Activated gamma-delta T cell treated with anti-CD3 and anti-CD28 coated beads, Interleukin-2, amount 50 U/mL, for 16 hours (primary cell): ENCODE measurements around the gene RAP2C.

ENCODE experiments used
- DNase-seq: peaks from one replicate; pipeline ENCODE4 v3.0.0-alpha.2; 2020; ENCODE audit warnings: low read depth

Gene RAP2C

DNA sequence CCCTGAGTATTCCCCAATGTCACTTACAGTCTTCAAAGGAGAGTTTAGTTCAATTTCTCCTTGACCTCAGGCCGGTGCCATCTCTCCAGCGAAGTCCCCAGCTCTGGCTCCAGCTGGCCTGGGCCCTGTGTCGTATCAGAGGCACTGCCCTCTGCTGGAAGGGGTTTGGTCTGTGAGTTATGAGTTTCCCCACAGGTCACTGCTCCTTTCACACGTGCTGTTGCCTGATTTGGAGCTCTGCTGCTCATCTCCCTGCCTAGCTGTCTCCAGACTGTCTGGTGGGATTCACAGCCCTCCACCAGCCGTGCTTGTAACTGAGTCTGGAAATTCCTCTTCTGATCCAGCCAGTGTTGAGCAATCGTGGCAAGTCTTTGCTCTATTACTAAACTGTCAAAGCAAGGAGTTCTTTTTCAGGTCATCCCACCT lies at the start of gene RAP2C:
Gene RAP2C (minus strand): TSS at position 105 of the 426 bp plus-strand sequence. CDS start 2,179 bp downstream, outside the sequence.
- DNase-seq: peak; percentile 34

DNA sequence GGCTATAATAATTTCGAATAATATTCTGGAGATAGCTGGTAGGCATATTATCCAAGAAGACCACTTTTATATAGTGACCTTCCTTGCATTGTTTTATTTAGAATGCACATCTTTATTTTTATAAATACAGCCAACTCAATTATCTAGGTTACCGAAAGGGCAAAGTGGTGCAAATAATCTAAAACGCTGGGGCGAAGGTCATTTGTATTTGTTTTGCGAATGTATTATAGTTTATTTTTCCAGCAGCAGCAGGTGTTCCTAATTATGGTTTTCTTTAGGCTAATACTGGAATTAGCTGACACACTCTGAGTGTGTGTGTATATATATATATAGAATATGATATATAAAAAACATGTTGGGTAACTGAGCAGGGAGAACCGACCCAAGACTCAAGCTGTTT lies 48.1 kb upstream of the RAP2C start:
- no peak for DNase-seq

DNA sequence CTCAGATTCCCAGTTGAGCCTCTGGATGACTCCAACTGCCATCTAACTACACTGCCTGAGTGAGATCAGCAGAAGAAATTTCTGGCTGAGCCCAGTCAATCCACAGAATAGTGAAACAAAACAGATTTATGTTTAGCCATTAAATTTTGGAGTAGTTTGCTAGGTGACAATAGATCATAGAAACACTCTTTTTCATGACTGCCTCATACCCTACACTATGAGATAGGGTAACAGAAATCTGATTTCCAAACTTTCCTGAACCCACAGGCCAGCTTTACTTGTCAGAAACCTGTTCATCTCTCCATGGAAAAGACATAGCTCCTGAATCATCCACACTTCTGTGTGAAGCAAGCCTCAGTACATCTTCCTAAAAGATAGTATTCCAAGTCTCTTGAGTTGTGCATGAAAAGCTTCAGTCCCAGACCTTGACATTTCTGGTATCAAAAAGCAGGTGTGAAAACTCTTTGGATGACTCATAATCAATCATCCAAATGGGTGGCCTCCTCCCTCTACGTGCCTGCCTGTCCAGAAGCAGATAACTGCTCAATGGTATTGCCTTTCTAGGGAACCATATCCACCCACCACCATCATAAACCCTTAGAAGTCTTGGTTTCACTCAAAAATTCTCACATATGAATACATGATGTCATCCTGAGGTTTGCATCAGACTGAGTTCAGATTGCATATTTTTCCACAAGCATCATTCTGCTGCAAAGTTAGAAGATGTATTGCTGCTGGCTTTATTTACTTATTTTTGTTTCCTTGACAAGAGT lies 47.5 kb upstream of the RAP2C start:
- no peak for DNase-seq

DNA sequence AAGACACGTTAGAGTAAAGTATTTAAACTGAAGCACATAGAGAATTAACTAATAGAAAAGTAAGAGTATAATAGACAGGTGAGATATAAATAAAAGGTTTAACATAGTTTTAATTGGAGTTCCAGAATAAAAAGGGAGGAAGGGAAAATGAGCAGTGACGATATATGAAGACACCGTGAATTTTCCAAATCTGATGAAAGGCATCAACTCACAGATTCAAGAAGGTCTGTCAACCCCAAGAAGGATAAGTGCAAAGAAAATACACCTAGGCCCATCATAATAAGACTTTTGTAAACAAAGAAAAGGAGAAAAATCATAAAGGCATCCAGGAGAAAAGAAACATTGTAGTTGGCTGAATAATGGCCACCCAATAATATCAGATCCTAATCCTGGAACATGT lies 43.9 kb upstream of the RAP2C start:
- no peak for DNase-seq

DNA sequence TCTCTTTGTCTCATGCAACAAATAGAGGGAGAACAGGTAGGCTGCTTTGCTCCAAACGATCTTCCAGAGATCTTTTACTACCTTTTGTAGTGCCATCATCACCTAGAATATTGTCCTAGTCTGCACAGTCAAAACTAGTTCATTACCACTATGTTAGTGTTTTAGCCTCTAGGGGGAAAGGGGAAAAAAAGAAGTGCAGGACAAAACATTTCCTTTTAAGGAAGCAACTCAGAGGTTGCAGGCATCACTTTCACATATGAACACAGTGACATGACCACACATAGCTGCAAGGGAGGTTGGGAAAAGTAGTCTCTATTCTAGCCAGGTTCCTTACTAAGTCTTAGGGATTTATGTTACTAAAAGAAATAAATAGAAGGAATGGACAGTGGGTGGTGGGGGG lies 39.3 kb upstream of the RAP2C start:
- no peak for DNase-seq

DNA sequence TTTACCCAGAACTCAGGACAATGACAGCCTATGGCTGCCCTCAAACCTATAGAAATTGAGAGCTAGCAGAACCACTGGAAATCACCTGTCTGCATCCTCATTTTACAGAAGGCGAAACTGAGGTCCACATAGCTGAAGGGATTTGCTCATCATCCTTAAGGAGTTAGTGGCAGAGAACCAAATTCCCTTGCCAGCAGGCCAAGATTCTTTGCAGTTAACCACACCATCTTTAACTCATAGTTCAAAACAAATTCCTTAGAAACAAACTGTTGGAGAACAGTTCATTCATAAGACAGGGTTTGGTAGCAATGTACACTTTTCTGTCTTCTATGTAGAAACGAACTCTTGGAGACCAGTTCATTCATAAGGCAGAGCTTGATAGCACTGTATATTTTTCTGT lies 37.9 kb upstream of the RAP2C start:
- no peak for DNase-seq

DNA sequence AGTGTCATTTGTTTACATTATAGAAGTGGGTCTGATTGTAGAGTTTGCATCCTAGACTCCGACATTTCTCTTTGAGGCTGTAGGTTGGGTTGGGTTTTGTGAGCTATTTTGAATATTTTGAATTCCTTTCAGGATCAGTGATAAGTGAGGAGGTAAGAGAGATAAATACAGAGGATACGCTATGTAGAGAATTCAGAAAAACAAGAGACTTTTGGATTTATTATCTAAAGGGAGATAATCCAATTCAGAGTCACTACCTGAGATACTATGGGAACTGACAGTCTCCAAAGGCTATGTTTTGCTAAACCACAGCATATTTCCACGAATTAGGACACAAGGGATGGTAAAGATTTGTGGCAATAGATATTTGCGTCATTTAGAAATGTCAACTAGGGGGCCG lies 16.9 kb upstream of the RAP2C start:
- DNase-seq: no peak

DNA sequence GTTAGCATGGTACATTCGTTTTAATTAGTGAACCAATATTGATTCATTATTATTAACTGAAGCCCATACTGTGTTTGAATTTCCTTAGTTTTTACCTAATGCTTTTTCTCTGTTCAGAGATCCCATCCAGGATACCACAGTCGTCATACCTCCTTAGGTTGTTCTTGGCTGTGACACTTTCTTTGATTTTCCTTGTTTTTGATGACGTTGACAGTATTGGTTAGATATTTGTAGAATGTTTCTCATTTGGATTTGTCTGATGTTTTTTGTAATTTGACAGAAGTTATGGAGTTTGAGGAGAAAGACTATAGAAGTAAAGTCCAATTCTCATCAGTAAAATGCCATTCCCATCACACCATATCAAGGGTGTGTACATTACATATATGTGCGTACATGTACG lies 16.2 kb upstream of the RAP2C start:
- DNase-seq: no peak

DNA sequence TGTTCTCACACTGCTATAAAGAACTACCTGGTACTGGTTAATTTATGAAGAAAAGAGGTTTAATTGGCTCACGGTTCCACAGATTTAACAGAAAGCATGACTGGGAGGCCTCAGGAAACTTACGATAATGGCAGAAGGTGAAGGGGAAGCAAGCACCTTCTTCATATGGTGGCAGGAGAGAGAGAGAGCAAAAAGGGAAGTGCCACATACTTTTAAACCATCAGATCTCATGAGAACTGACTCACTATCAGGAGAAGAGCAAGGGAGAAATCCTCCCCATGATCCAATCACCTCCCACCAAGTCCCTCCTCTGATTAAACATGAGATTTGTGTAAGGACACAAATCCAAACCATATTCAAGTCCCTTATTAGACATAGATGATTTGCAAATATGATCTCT lies 12.3 kb upstream of the RAP2C start:
- DNase-seq: no peak

DNA sequence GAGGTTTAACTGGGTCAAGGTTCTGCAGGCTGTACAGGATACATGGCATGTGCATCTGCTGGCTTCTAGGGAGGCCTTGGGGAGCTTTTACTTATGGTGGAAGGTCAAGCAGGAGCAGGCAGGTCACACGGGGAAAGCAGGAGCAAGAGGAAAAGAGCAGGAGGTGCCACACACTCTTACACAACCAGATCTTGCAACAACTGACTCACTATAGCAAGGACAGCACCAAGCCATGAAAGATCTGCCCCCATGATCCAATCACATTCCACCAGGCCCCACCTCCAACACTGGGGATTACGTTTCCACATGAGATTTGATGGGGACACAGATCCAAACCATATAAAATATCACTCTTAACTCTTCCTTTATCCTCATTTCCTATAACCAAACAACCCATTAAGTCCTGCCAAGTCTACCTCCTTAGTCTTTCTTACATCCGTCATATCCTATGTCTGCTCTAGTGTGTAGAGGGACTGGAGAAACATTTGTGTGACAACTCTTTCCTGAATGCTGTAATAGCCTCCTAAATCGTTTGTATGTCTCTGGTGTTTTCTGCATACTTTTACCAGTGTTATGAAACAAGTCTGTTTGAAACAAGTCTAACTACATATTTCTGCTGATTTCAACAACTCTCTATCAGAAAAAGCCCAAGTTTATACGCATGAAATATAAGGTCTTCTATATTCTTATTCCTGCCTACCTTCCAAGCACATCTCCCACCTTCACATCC lies 8.3 kb upstream of the RAP2C start:
- DNase-seq: no peak

DNA sequence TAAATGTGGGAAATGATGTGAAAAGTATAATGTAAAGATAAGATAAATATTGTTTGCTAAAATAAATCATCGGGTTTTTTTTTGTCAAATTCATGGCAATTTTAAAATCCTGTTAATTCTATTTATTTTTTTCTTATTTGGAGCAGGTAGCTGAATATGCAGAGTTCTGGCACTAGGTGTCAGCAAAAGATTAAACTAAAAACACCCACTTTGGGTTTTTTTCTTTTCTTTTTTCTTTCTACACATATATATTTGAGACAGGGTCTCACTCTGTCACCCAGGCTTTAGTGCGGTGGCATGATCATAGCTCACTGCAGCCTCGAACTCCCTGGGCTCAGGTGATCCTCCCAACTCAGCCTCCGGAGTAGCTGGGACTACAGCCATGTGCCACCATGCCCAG lies 6.9 kb upstream of the RAP2C start:
- DNase-seq: no peak

DNA sequence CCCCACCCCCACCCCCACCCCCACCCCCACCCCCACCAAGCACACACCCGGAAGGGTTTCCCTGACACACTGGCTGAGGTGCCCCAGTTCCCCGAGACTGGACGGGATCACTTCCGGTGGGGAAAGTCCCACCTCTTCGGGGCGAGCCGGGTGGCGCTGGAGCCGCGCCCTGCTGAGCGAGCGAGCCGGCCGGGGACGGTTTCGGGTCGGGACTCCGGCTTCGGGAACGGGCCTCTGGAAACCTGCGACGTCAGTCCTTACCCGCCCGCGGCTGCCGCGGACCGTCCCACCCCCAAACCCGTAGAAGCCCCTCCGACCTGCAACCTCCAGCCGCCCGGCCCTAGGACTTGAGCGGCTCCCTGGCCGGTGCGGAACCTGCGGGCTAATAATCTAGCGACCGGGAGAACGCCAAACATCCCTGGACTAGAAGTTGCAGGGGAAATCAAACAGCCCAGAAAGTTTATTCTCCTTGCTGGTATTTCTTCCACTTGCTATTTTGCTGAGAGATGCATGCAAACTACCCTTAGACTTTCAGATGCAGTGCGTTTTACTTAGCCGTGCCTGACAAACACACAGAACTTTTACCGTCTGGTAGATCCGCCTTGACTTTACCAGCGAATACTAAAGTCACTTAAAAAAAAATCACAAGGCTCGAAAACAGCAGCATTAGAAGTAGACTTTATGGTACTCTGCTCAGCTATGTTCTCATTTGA lies 991 bp downstream of the RAP2C start:
- peak; percentile 70 for DNase-seq

DNA sequence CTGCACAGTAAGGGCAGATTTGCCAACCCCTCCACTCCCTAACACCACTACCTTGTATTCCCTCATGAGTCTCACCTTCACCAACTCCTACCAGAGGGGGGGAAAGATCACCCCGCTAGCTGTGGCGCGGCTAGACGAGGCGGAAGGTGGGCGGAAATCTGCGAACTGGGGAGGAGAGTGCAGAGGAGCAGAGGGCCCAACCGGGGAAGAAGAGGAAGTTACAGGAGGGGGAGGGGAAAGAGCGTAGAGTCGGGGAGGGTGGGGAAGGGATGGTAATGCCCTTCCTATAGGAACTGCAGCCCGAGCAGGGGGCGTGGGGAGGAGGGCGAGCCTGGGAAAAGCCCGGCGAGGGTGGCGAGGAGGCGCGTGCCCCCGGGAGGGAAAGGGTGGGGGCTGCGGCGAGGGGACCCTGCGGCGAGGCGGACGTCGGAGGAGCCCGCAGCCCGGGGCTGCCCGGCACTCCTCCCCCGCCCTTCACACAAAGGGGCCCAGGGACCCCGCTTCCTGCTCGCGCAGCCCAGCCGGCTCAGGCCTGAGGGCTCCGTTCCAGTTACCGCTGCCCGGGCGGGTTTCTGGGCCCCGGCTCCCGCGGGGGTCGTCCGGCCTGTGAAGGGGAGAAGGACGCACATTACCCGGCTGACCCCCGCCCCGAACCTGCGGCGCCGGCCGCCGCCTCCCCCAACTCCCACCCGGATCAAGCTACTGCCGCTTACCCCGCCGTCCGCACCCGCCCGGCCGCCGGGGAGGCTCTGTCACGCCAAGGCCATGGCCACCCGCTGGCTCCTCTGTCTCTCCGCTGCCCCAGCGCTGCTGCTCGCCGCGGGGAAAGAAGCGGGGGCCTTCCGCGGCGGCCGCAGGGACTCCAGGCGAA lies 1.8 kb downstream of the RAP2C start:
- DNase-seq: peak; percentile 67

DNA sequence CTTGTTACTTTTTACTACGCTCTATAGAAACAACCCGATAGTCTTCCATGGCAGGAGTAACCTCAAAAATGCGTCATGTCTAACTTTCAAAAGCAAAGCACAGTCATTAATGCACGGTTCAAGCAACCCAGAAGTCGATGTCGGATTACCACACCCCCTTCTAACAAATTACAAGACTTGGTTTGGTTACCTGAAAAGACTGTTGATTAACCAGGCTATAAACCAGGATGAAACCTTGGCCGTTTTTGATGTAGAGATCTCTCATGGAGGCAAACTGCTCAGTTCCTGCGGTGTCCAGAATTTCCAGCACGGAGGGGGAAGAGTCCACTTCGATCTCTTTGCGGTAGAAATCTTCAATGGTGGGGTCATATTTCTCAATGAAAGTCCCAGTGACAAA lies 2.4 kb downstream of the RAP2C start:
- no peak for DNase-seq

DNA sequence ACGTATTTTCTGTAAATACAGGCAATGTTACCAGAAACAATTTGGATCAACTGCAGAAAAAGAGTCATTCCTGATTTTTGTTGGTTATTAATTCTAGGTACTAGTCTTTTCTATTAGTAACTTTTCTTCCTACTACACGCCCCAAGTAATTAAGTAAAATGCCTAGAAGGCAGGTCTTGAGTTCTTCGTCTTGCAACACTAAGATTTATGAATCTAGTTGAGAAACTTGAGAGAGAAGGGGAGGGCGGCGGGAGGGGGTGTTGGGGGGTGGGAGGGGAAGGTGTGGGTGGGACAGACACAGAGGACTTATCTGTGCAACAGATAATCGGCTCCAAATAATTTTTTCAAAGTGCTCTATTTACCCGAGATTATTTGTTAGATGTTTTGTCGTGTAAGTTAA lies 3.0 kb downstream of the RAP2C start:
- DNase-seq: no peak

DNA sequence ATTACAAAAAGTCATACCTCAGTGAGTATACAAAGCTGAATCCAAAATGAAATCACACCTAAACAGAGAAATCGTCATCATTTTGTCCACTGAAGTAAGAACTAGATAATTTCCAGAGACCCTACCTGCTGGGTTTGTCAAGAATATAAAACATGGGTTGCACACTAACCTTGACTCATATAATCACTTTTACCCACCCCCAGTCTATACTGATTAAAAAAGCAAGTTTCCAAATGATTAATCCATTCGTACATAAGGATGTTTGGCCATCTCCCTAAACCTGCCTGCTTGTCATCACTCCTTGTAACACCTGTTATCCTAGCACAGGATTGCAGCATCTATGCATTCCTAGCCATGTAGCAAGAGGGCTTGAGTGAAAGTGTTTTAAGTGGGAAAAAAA lies 4.7 kb downstream of the RAP2C start:
- no peak for DNase-seq

DNA sequence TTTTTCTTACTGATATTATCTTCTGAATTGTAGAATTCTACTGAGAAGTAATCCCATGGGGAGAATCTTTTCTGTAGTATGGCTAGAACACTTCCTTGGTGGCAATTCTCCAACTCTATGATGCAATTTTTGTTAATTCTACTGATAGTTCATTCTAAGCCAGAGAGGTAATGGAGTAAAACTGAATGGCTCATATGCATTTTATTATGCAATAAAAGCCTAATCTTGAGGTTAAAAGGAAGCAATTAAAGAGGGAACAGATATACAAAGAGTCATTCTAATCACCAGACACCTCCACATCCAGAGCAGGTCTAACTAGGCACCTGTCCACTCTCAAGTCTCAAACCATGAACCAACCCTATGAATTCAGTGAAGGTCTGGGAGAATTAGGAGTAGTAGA lies 9.7 kb downstream of the RAP2C start:
- no peak for DNase-seq

DNA sequence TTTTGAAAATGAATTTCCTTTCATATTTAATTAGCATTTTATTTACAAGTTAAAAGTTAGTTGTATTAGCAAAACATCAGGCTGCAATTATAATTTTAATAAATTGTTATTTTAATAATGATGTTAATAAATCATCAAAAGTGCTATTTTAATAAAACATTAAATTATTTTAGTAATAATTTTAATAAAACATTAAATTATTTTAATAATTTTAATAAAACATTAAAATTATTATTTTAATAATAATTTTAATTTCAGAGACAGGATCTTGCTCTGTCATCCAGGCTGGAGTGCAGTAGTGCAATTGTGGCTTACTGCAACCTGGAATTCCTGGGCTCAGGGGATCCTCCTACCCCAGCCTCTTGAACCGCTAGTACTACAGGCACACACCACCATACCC lies 10.8 kb downstream of the RAP2C start:
- DNase-seq: no peak

DNA sequence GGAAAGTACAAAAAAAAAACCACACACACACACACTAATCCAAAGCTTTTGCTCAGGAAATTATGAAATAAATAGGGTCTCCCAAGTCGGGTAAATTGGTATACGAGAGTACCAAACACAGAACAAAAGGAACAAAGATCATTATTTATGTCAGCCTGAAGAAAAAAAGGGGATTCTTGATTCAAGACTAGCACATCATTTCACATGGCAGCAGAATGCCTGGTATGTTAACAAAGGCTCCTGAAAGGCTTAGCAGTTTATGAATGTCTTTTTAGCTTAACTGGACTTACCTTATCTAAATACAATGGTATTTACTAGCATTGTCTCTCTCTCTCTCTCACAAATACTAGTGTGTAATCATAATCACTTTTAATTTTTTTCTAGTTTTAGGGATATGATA lies 11.3 kb downstream of the RAP2C start:
- no peak for DNase-seq

DNA sequence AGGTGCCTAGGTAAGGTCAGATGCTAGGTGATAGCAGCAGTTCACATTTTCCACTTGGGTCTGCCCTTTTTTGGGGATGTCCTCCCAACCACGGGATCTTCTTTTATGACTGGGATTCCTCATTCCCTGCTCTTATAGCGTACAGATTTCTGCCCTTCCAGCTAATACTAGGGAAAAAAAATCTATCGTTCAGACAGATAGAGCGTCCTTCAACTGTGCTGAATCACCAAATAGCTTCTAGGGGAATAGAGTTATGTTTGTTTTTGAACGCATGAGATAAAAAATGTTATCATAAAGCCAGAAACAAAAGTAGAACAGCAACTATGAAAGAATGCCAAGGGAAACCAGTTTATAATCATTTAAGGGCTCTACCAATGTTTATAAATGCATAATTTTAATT lies 13.0 kb downstream of the RAP2C start:
- DNase-seq: no peak

DNA sequence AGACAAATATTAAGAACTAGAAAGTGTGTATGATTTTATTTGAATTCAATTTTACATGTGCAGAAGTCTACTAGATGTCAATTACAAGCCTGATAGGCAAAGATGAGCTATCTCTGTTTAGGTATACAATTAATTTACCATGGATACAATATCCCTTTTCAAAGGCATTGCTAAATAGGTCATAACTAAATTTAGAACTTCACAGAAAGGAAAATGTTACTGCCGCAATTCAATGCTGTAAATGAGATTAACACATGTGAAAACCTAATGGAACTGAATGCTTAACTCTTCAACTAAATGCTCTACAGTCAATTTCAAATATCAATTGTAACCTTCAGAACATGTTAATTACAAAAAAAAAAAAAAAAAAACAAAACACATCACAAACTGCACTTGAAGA lies 14.6 kb downstream of the RAP2C start:
- no peak for DNase-seq

DNA sequence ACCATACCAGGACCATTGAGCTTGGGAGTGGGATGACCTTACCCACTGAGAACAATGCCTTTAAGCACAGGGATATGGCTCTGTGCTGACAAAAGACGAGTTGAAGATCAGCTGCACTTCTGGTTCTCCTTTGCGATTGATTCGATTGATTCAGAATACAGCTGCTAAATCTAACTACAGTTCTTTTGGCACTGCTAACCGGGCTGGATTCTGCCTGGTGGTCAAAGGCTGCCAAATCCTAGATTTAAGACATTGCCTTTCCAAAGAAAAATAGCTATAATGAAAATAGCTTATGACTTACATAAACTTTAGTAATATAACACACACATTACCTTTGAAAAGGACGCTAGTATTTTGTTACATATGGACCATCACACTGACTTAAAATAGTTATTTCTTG lies 18.3 kb downstream of the RAP2C start:
- DNase-seq: no peak
